Fibroblast of mammary gland (primary cell): ENCODE results near the gene PHTF2.

Experiments used
- DNase-seq: peaks from one replicate; pipeline ENCODE4 v3.0.0-alpha.2; 2010; ENCODE audit warnings: low read depth
- H3K4me3 ChIP-seq: 2 replicates; pipeline ENCODE4 v1.5.1; 2011; ENCODE audit warnings: low read depth, mild to moderate bottlenecking, low read length, moderate library complexity; ENCODE audit not compliant: control insufficient read depth
- CTCF ChIP-seq: conservative IDR thresholded peaks from 2 replicates; pipeline ENCODE4 v1.5.1; 2011; ENCODE audit warnings: low read depth, low read length, inconsistent platforms; ENCODE audit not compliant: control insufficient read depth, insufficient read depth

The PHTF2 gene

GRCh38 chr7:77765481-77765880 is 33.1 kb upstream of the PHTF2 start:
- no peak overlapping the region for H3K4me3 ChIP-seq
- no peak for TF ChIP-seq CTCF
- no peak for DNase-seq

GRCh38 chr7:77765906-77766800 is 32.4 kb upstream of the PHTF2 start:
- TF ChIP-seq CTCF, result no peak
- H3K4me3 ChIP-seq, result no peak overlapping the region
- no peak for DNase-seq

- TF ChIP-seq CTCF, result no peak
- no peak overlapping the region for H3K4me3 ChIP-seq
- DNase-seq, result no peak
Measured at GRCh38 chr7:77766801-77767605, 31.6 kb upstream of the PHTF2 start.

GRCh38 chr7:77770316-77770715 is 28.3 kb upstream of the PHTF2 start:
- no peak for DNase-seq
- no peak for TF ChIP-seq CTCF
- no peak overlapping the region for H3K4me3 ChIP-seq

- TF ChIP-seq CTCF, result no peak
- no peak for DNase-seq
- H3K4me3 ChIP-seq, result no peak overlapping the region
Measured at GRCh38 chr7:77771901-77772300, 26.7 kb upstream of the PHTF2 start.

- no peak for TF ChIP-seq CTCF
- no peak for DNase-seq
- H3K4me3 ChIP-seq, result no peak overlapping the region
Measured at GRCh38 chr7:77778535-77778934, 20.0 kb upstream of the PHTF2 start.
